Activated CD8-positive, alpha-beta memory T cell treated with anti-CD3 and anti-CD28 coated beads, Interleukin-2, amount 50 U/mL, for 1 hour (primary cell): Measurements from ENCODE around the gene CDK10.
"Not testable (repeated sequence)": the region's sequence is repeated elsewhere in the genome, so short reads cannot be mapped to it uniquely, and the experiment has no call there.

Source experiments
- DNase-seq: peaks from one replicate; pipeline ENCODE4 v3.0.0-alpha.2; 2020; ENCODE audit errors: extremely low read depth

The CDK10 gene

GRCh38 chr16:89695875-89696669 lies 9.6 kb downstream of the CDK10 start:
- DNase-seq: no peak

GRCh38 chr16:89696670-89697128 lies 10.2 kb downstream of the CDK10 start:
- no peak for DNase-seq

- DNase-seq: no peak
These were observed 10.7 kb downstream of the CDK10 start for GRCh38 chr16:89697161-89697615.

- no peak for DNase-seq
These were observed 11.3 kb downstream of the CDK10 start for GRCh38 chr16:89697616-89698331.

GRCh38 chr16:89698717-89699116 lies 12.2 kb downstream of the CDK10 start:
- not testable (repeated sequence) for DNase-seq

- DNase-seq: not testable (repeated sequence)
These were observed 13.2 kb downstream of the CDK10 start for GRCh38 chr16:89699629-89700099.

- DNase-seq: peak; percentile 95
These were observed 13.7 kb downstream of the CDK10 start for GRCh38 chr16:89700100-89700648.

- no peak for DNase-seq
These were observed 14.3 kb downstream of the CDK10 start for GRCh38 chr16:89700649-89701424.

GRCh38 chr16:89701425-89702406 lies 15.2 kb downstream of the CDK10 start, which contains the start of gene SPATA2L:
TSS of gene SPATA2L (minus strand) at chr16:89701705. CDS start at chr16:89701232, 473 bp downstream.
- DNase-seq: peak; percentile 91

- DNase-seq: no peak
These were observed 17.8 kb downstream of the CDK10 start for GRCh38 chr16:89704281-89704680.

- no peak for DNase-seq
These were observed 18.5 kb downstream of the CDK10 start for GRCh38 chr16:89705006-89705405.

- DNase-seq: no peak
These were observed 20.2 kb downstream of the CDK10 start for GRCh38 chr16:89706518-89707260.

GRCh38 chr16:89707695-89708094 lies 21.2 kb downstream of the CDK10 start:
- DNase-seq: no peak

GRCh38 chr16:89708481-89708931 lies 22.0 kb downstream of the CDK10 start:
- DNase-seq: no peak

GRCh38 chr16:89709166-89709565 lies 22.7 kb downstream of the CDK10 start:
- DNase-seq: no peak

GRCh38 chr16:89709716-89710432 lies 23.4 kb downstream of the CDK10 start:
- DNase-seq: no peak

- no peak for DNase-seq
These were observed 24.4 kb downstream of the CDK10 start for GRCh38 chr16:89710709-89711564.
